Right ventricle myocardium superior (tissue), 1 donor: ENCODE results near the gene OR9G1. TPM values are rescaled to one million over a fixed set of nuclear protein-coding genes. Genes with fewer than 3 reads are reported as not detected.

Source experiments
- microRNA-seq: library from miRNA; unstranded; fragments of <30 nt; microRNA quantifications from one replicate; pipeline ENCODE4 v1.2.0, GENCODE V29; 2020
- total RNA-seq: library from RNA; stranded (reverse); fragmentation: NEBNext Ultra II Directional; extraction: Animal tissue kit (Norgen Biotek cat#: 25700); gene quantifications from one replicate; pipeline ENCODE4 v1.2.1, GENCODE V29; 2021
- donor health status: DM: no; HTN: yes; CAD: no; lungs with severe emphysema.

OR9G1 gene
- total RNA-seq, 1 donor from 2014 or later = not detected

Small RNAs within 50 kb of the gene (microRNA-seq; reads per million reads assigned to microRNA genes)
- not detected for gene MIR6128

Other genes with a start within 250 kb of the OR9G1 start
- not detected for gene OR5M3, start 225.7 kb upstream of the OR9G1 start, total RNA-seq
- gene OR5M8, start 207.7 kb upstream of the OR9G1 start, total RNA-seq = not detected
- not detected for gene OR5M11, start 155.8 kb upstream of the OR9G1 start, total RNA-seq
- gene OR5M10, start 121.4 kb upstream of the OR9G1 start, total RNA-seq = not detected
- not detected for gene OR5M1, start 84.2 kb upstream of the OR9G1 start, total RNA-seq
- not detected for gene OR5AP2, start 56.7 kb upstream of the OR9G1 start, total RNA-seq
- not detected for gene OR5AR1, start 35.4 kb upstream of the OR9G1 start, total RNA-seq
- gene OR9G4, start 49.6 kb downstream of the OR9G1 start, total RNA-seq = not detected